H1 (cell line): ENCODE data around the gene MGST3. TPM values are rescaled to one million over a fixed set of nuclear protein-coding genes. Genes with fewer than 3 reads are reported as not detected.

Source experiments
- CTCF ChIA-PET: fragments of 300-600 bp; sonication (Branson Sonifier 250); formaldehyde crosslinking; loops from one replicate; lab custom pipeline; 2021; ENCODE audit not compliant: partially characterized antibody; lab: Charles Lee
- POLR2A ChIA-PET: fragments of 300-600 bp; sonication (Branson Sonifier 250); formaldehyde crosslinking; loops from one replicate; lab custom pipeline; 2021; ENCODE audit warnings: inconsistent platforms; ENCODE audit not compliant: partially characterized antibody; lab: Charles Lee
- DNase-seq, 2 experiments: peaks; one replicate each; pipeline versions ENCODE4 v3.0.0 to v3.0.0-alpha.2; 2010 to 2022; ENCODE audit warnings: low spot score in 2 of 2, low read depth in 1 of 2, mixed read lengths in 1 of 2
- FAIRE-seq: peaks from 2 replicates; lab custom pipeline; 2011; peaks lifted over from hg19 to GRCh38; lab: Jason Lieb, UNC
- H2AFZ ChIP-seq: 2 replicates; pipeline ENCODE4 v1.8.1; 2012; ENCODE audit warnings: low read length, inconsistent platforms
- H2AK5ac ChIP-seq: 2 replicates; pipeline ENCODE4 v1.6.1; 2013; ENCODE audit warnings: low read depth, low read length
- H2BK120ac ChIP-seq: replicated peaks from 2 replicates; pipeline ENCODE3; 2013; ENCODE audit warnings: low read depth, low read length, inconsistent platforms
- H2BK12ac ChIP-seq: 2 replicates; pipeline ENCODE4 v1.6.1; 2013; ENCODE audit warnings: low read depth, low read length
- H2BK15ac ChIP-seq: 2 replicates; pipeline ENCODE4 v1.6.1; 2013; ENCODE audit warnings: low read length
- H2BK20ac ChIP-seq: 2 replicates; pipeline ENCODE4 v1.6.1; 2013; ENCODE audit warnings: low read length
- H2BK5ac ChIP-seq: 2 replicates; pipeline ENCODE4 v1.6.1; 2013; ENCODE audit warnings: low read depth, low read length
- H3K14ac ChIP-seq: 2 replicates; pipeline ENCODE4 v1.6.1; 2013; ENCODE audit warnings: inconsistent platforms; ENCODE audit not compliant: insufficient read length
- H3K18ac ChIP-seq: 2 replicates; pipeline ENCODE4 v1.6.1; 2013; ENCODE audit warnings: low read length; ENCODE audit errors: extremely low read depth
- H3K23ac ChIP-seq: 2 replicates; pipeline ENCODE4 v1.6.1; 2013; ENCODE audit warnings: inconsistent platforms; ENCODE audit not compliant: insufficient read length
- H3K23me2 ChIP-seq: 2 replicates; pipeline ENCODE4 v1.6.1; 2013; ENCODE audit warnings: low read depth, low read length
- H3K27ac ChIP-seq: 2 replicates; pipeline ENCODE4 v1.6.1; 2011; ENCODE audit warnings: low read depth, low read length, inconsistent platforms
- H3K27me3 ChIP-seq, 4 experiments: replicated peaks in 1 of 4; 1 replicate in 1 of 4; 2 replicates in 3 of 4; pipeline versions ENCODE4 v1.6.1 to v1.8.1; 2011 to 2013; ENCODE audit warnings: low read length in 3 of 4, mild to moderate bottlenecking in 3 of 4, inconsistent platforms in 2 of 4, mixed read lengths in 2 of 4, moderate library complexity in 1 of 4; ENCODE audit not compliant: control insufficient read depth in 3 of 4, insufficient read depth in 3 of 4; ENCODE audit errors: extremely low read depth in 1 of 4
- H3K36me3 ChIP-seq, 4 experiments: 2 replicates each; pipeline versions ENCODE4 v1.6.1 to v1.8.1; 2011 to 2013; ENCODE audit warnings: mild to moderate bottlenecking in 4 of 4, low read length in 3 of 4, moderate library complexity in 2 of 4, control low read depth in 1 of 4, inconsistent platforms in 1 of 4; ENCODE audit not compliant: insufficient read depth in 4 of 4, control insufficient read depth in 2 of 4
- H3K4ac ChIP-seq: replicated peaks from 2 replicates; pipeline ENCODE3; 2013; ENCODE audit warnings: low read length, low read depth, mixed read lengths, inconsistent platforms; ENCODE audit not compliant: insufficient read length
- H3K4me1 ChIP-seq, 4 experiments: replicated peaks in 1 of 4; 1 replicate in 1 of 4; 2 replicates in 3 of 4; pipeline versions ENCODE4 v1.6.1 to v1.8.1; 2011 to 2013; ENCODE audit warnings: low read length in 3 of 4, inconsistent platforms in 2 of 4, mixed read lengths in 1 of 4; ENCODE audit not compliant: insufficient read depth in 4 of 4, control insufficient read depth in 3 of 4
- H3K4me2 ChIP-seq, 2 experiments: 2 replicates each; pipeline versions ENCODE4 v1.6.1 to v1.8.1; 2011 to 2013; ENCODE audit warnings: low read depth in 2 of 2, low read length in 2 of 2, control low read depth in 1 of 2, inconsistent platforms in 1 of 2, mild to moderate bottlenecking in 1 of 2; ENCODE audit not compliant: insufficient read depth in 1 of 2
- H3K4me3 ChIP-seq, 4 experiments: fragments of 200-600, 300-600 bp in 1 of 4; sonication (generic), shearing (Covaris generic), sonication (Bioruptor Twin) in 1 of 4; 2 replicates each; pipeline versions ENCODE4 v1.5.1 to v1.8.1; 2011 to 2016; ENCODE audit warnings: low read length in 4 of 4, low read depth in 3 of 4, control low read depth in 2 of 4, inconsistent platforms in 2 of 4, mild to moderate bottlenecking in 2 of 4, mixed read lengths in 1 of 4, moderate library complexity in 1 of 4; ENCODE audit not compliant: insufficient read depth in 2 of 4; ENCODE audit errors: extremely low read depth in 1 of 4
- H3K56ac ChIP-seq: replicated peaks from 2 replicates; pipeline ENCODE3; 2013; ENCODE audit warnings: low read depth, mild to moderate bottlenecking, mixed read lengths, low read length, inconsistent platforms; ENCODE audit not compliant: insufficient read length
- H3K79me1 ChIP-seq: 2 replicates; pipeline ENCODE4 v1.6.1; 2013; ENCODE audit warnings: low read depth, low read length, control low read depth
- H3K79me2 ChIP-seq, 2 experiments: 2 replicates each; pipeline versions ENCODE4 v1.6.1 to v1.8.1; 2012 to 2013; ENCODE audit warnings: low read length in 2 of 2, mild to moderate bottlenecking in 2 of 2, inconsistent platforms in 1 of 2; ENCODE audit not compliant: insufficient read depth in 2 of 2, control insufficient read depth in 1 of 2
- H3K9ac ChIP-seq, 4 experiments: replicated peaks in 1 of 4; 1 replicate in 1 of 4; 2 replicates in 3 of 4; pipeline versions ENCODE4 v1.6.1 to v1.8.1; 2011 to 2013; ENCODE audit warnings: low read depth in 3 of 4, low read length in 3 of 4, control low read depth in 2 of 4, mild to moderate bottlenecking in 2 of 4, moderate library complexity in 2 of 4, inconsistent platforms in 1 of 4; ENCODE audit errors: extremely low read depth in 1 of 4
- H3K9me3 ChIP-seq, 2 experiments: 2 replicates each; pipeline versions ENCODE4 v1.6.1 to v1.8.1; 2012 to 2013; ENCODE audit warnings: mild to moderate bottlenecking in 2 of 2, moderate library complexity in 2 of 2, control low read depth in 1 of 2, inconsistent platforms in 1 of 2, low read depth in 1 of 2, low read length in 1 of 2, mixed read lengths in 1 of 2; ENCODE audit not compliant: insufficient read depth in 2 of 2
- H4K20me1 ChIP-seq, 2 experiments: replicated peaks in 1 of 2; 2 replicates each; pipeline versions ENCODE3 to v1.8.1; 2011 to 2013; ENCODE audit warnings: inconsistent platforms in 2 of 2, low read length in 2 of 2, mild to moderate bottlenecking in 1 of 2; ENCODE audit not compliant: insufficient read depth in 2 of 2, control insufficient read depth in 1 of 2
- H4K5ac ChIP-seq: 2 replicates; pipeline ENCODE4 v1.6.1; 2013; ENCODE audit warnings: low read length, low read depth, mixed read lengths, inconsistent platforms; ENCODE audit not compliant: insufficient read length
- H4K8ac ChIP-seq: 2 replicates; pipeline ENCODE4 v1.8.0; 2013; ENCODE audit warnings: mild to moderate bottlenecking, moderate library complexity, low read length, inconsistent platforms; ENCODE audit not compliant: insufficient read depth; ENCODE audit errors: extremely low read depth
- H4K91ac ChIP-seq: replicated peaks from 2 replicates; pipeline ENCODE3; 2013; ENCODE audit warnings: low read length, mixed read lengths, inconsistent platforms; ENCODE audit not compliant: insufficient read length
- CBX5 ChIP-seq: fragments of 300-800, 300-1000 bp; sonication (generic); IDR thresholded peaks from 2 replicates; pipeline ENCODE4 v1.7.1; 2016; ENCODE audit warnings: antibody characterized with exemption, low read length, low read depth
- SUZ12 ChIP-seq: fragments of 200-600 bp; sonication (generic); IDR thresholded peaks from 2 replicates; pipeline ENCODE4 v1.6.1; 2012; ENCODE audit warnings: mild to moderate bottlenecking, inconsistent platforms, low read length, moderate library complexity, mixed read lengths
- WGBS, 2 experiments: shearing (Covaris generic) in 1 of 2; methylation state at CpG; one replicate each; pipeline versions ENCODE4 v1.1.6 to v1.1.7; 2013 to 2015; ENCODE audit warnings: low lambda C conversion rate in 2 of 2, mixed read lengths in 2 of 2, inconsistent platforms in 1 of 2, low coverage in 1 of 2, missing lambda C conversion rate in 1 of 2; ENCODE audit not compliant: insufficient replicate concordance in 2 of 2, insufficient coverage in 1 of 2, insufficient read length in 1 of 2; ENCODE audit errors: extremely low coverage in 1 of 2, missing lambda C conversion rate in 1 of 2; 5-methylcytosine and 5-hydroxymethylcytosine counted together
- polyA plus RNA-seq, 7 experiments: library from polyadenylated mRNA; depleted of rRNA in 3 of 7; stranded (reverse) in 5 of 7; unstranded in 2 of 7; fragments of >200 nt in 5 of 7; fragments of 200-250 nt in 2 of 7; gene quantifications; 1 replicate in 5 of 7; 2 replicates in 1 of 7; 4 replicates in 1 of 7; pipeline versions ENCODE4 v1.2.1 to v1.2.3, GENCODE V29; 2011 to 2013; ENCODE audit warnings: missing spikeins in 2 of 7, mixed read lengths in 2 of 7
- total RNA-seq: library from RNA; stranded (reverse); fragmentation: NEBNext Ultra II Directional; extraction: Animal tissue kit (Norgen Biotek cat#: 25700); gene quantifications from 2 replicates; pipeline ENCODE4 v1.2.1, GENCODE V29; 2021

MGST3 gene
- total and polyA plus RNA-seq, 2 of the 8 experiments (the other 6 are each of a cell fraction or from before 2014, with no cell fraction given) = 124 to 257 TPM

- no peak overlapping the region for H3K9ac ChIP-seq
- 67% methylated on average over 3 of the region's 3 CpGs; no CpG with 5 or more reads in 1 of the 2 experiments for WGBS, 2 experiments
- no peak overlapping the region for H4K8ac ChIP-seq
- no peak overlapping the region for H2BK120ac ChIP-seq
- no peaks in the 10 kb centered on the region for H3K9me3 ChIP-seq
- no peak overlapping the region for H2BK15ac ChIP-seq
- ChIA-PET CTCF (interaction anchor here (0.6 to 20.1 kb wide), 10 partner anchors 10 to 705 kb away, joined by 3 to 337 read pairs (median 4); no protein-coding TSS in a partner anchor), POLR2A (no interaction called here)
- H2BK12ac ChIP-seq = no peak overlapping the region
- no peak overlapping the region for H3K18ac ChIP-seq
- no peaks in the 10 kb centered on the region for H3K23me2 ChIP-seq
- H2AFZ ChIP-seq = no peak overlapping the region
- H4K91ac ChIP-seq = no peak overlapping the region
- H3K4me2 ChIP-seq = no peak overlapping the region
- no peaks in the 10 kb centered on the region for H3K79me1 ChIP-seq
- H3K27me3 ChIP-seq = no peaks in the 10 kb centered on the region
- no peak for DNase-seq
- no peaks in the 10 kb centered on the region for H4K20me1 ChIP-seq
- no peak for FAIRE-seq
- H3K36me3 ChIP-seq = no peaks in the 10 kb centered on the region
- no peak overlapping the region for H3K56ac ChIP-seq
- no peak overlapping the region for H4K5ac ChIP-seq
- H3K79me2 ChIP-seq = no peaks in the 10 kb centered on the region
- H3K27ac ChIP-seq = no peak overlapping the region
- no peak overlapping the region for H2BK20ac ChIP-seq
- H2BK5ac ChIP-seq = no peak overlapping the region
- H3K4ac ChIP-seq = no peak overlapping the region
- H3K23ac ChIP-seq = no peak overlapping the region
- H3K14ac ChIP-seq = no peak overlapping the region
- no peaks in the 10 kb centered on the region for H3K4me1 ChIP-seq
- H2AK5ac ChIP-seq = no peak overlapping the region
- H3K4me3 ChIP-seq = no peak overlapping the region
- no peak for TF ChIP-seq SUZ12
- no peak for TF ChIP-seq CBX5
Observed at GRCh38 chr1:165586398-165586797, 44.6 kb upstream of the MGST3 start.
